NB4 (cell line): ENCODE measurements around the gene TULP4.

Experiments used
- DNase-seq: peaks from one replicate; pipeline ENCODE4 v3.0.0; 2010; ENCODE audit warnings: low read depth
- H3K4me3 ChIP-seq: one replicate; pipeline ENCODE4 v1.5.1; 2011; ENCODE audit warnings: mild to moderate bottlenecking, low read depth, low read length, moderate library complexity
- MYC ChIP-seq: IDR thresholded peaks from 2 replicates; pipeline ENCODE4 v1.6.1; 2011; ENCODE audit warnings: low read depth, low read length
- POLR2A ChIP-seq: IDR thresholded peaks from 2 replicates; pipeline ENCODE4 v1.6.1; 2011; ENCODE audit warnings: mild to moderate bottlenecking; ENCODE audit not compliant: insufficient read length; ENCODE audit errors: extremely low read depth
- TF ChIP-seq, protein P1 (sequence below): IDR thresholded peaks from 2 replicates; pipeline ENCODE4 v1.6.1; 2011; ENCODE audit warnings: low read depth, low read length
- TF ChIP-seq, protein P2 (sequence below): IDR thresholded peaks from one replicate; pipeline ENCODE4 v1.5.1; 2012; ENCODE audit warnings: low read depth, low read length

Gene TULP4

DNA sequence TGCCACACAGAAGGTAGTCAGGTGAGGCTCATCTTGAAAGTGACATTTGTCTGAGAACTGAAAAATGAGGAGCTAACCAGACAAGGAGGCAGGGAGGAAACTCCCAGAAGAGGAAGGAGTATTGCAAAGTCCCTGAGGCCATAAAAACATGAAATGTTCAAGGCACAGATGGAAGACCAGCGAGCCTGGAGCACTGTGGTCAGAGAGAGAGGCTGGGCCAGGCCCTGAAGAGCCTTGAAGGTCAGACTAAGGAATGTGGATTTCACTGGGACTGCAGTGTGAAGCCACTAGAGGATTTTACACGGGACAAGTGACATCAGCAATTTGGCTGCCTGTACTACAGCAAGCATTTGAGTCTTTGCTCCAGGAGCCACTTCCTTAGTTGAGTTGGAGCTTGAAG, 226.5 kb downstream of the TULP4 start:
- H3K4me3 ChIP-seq, result no peak overlapping the region
- TF ChIP-seq, protein P1, sequence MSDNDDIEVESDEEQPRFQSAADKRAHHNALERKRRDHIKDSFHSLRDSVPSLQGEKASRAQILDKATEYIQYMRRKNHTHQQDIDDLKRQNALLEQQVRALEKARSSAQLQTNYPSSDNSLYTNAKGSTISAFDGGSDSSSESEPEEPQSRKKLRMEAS, result no peak
- TF ChIP-seq MYC (no peak), POLR2A (no peak)
- TF ChIP-seq, protein P2, sequence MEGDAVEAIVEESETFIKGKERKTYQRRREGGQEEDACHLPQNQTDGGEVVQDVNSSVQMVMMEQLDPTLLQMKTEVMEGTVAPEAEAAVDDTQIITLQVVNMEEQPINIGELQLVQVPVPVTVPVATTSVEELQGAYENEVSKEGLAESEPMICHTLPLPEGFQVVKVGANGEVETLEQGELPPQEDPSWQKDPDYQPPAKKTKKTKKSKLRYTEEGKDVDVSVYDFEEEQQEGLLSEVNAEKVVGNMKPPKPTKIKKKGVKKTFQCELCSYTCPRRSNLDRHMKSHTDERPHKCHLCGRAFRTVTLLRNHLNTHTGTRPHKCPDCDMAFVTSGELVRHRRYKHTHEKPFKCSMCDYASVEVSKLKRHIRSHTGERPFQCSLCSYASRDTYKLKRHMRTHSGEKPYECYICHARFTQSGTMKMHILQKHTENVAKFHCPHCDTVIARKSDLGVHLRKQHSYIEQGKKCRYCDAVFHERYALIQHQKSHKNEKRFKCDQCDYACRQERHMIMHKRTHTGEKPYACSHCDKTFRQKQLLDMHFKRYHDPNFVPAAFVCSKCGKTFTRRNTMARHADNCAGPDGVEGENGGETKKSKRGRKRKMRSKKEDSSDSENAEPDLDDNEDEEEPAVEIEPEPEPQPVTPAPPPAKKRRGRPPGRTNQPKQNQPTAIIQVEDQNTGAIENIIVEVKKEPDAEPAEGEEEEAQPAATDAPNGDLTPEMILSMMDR, result no peak
- DNase-seq, result no peak

DNA sequence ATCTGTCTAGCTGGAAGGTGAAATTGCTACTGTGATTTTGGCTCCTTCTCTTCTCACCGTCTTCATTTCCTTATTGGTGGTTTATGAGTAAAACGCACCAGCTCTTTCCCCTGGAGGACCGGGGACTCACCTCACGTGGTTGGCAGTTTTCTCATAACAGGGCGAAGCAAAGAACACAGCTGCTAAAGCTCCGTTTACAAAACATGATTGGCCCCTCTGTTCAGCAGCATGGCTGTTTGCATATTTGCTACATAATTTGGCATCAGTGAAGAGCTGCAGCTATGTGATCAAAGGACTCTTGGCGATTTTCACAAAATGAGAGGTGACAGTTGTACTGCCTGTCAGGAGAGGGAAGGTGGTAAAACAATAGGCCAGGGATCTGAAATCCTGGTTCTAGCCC, 227.1 kb downstream of the TULP4 start:
- TF ChIP-seq, protein P1, result no peak
- TF ChIP-seq MYC, result no peak
- TF ChIP-seq, protein P2, result no peak
- TF ChIP-seq POLR2A, result no peak
- DNase-seq, result no peak
- no peak overlapping the region for H3K4me3 ChIP-seq

DNA sequence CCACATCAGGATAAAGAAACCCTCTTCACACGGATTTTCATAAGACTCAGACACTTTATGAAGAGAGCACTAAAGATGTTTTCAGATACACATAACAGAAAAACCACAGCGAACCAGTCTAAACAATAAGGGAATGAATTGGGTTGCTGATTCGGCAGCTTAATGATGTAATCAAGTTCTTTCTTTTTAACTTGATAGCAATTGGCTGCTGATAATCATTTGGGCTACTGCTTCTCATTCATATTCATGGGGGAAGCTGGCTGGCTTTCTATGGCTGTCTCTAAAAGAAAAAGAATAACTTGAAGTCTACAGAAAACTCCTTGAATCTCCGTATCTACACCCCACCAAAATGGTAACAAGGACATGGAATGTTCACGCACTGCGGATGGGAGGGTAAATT, 227.6 kb downstream of the TULP4 start:
- no peak for TF ChIP-seq POLR2A
- no peak for DNase-seq
- no peak overlapping the region for H3K4me3 ChIP-seq

DNA sequence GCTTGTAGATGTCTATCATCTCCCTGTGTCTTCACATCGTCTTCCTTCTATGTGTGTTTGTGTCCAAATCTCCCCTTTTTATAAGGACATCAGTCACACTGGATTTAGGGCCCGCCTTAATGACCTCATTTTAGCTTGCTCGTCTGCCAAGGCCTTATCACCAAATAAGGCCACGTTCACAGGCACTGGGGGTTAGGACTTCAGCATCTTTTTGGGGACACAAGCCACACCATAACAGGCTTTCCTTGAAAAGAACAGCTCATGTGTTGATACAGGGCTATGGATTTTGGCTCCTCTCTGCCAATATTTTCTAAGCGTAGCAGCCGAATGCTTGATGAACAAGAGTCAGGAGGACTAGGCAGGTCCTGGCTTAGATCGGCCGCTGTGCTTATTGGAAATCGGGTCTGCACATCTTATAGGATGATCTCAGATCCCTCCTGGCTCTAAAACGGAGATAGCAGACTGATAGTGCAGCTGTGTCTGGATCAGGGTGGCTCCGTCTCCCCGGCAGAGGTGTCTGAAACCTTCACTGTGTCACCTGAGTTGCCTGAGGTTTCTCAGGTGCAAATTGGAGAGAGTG, 231.4 kb downstream of the TULP4 start:
- no peak for TF ChIP-seq MYC
- TF ChIP-seq, protein P2, result no peak
- TF ChIP-seq POLR2A, result no peak
- TF ChIP-seq, protein P1, result no peak
- no peak for DNase-seq
- H3K4me3 ChIP-seq, result no peak overlapping the region

DNA sequence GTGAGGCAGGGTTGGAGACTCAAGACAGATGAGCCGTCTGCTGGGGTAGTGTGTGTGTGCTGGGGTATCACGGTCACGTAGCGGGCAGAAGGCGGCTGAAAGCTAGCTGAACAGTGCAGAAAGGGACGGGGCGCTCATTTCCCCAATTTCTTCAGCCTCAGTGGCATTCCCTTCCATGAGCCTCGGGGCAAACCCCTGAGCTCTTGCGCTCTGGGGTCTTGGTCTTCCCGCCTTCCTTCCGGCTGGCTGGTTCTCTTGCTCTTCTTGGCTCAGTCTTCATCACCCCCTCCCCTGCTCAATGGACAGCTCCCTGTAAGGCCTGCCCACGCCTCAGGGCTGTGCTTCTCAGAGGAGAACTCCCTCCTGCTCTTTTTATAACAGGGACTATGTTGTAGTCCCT, 232.2 kb downstream of the TULP4 start:
- TF ChIP-seq, protein P2, result no peak
- TF ChIP-seq MYC (no peak), POLR2A (no peak)
- TF ChIP-seq, protein P1, result no peak
- no peak overlapping the region for H3K4me3 ChIP-seq
- DNase-seq, result no peak

DNA sequence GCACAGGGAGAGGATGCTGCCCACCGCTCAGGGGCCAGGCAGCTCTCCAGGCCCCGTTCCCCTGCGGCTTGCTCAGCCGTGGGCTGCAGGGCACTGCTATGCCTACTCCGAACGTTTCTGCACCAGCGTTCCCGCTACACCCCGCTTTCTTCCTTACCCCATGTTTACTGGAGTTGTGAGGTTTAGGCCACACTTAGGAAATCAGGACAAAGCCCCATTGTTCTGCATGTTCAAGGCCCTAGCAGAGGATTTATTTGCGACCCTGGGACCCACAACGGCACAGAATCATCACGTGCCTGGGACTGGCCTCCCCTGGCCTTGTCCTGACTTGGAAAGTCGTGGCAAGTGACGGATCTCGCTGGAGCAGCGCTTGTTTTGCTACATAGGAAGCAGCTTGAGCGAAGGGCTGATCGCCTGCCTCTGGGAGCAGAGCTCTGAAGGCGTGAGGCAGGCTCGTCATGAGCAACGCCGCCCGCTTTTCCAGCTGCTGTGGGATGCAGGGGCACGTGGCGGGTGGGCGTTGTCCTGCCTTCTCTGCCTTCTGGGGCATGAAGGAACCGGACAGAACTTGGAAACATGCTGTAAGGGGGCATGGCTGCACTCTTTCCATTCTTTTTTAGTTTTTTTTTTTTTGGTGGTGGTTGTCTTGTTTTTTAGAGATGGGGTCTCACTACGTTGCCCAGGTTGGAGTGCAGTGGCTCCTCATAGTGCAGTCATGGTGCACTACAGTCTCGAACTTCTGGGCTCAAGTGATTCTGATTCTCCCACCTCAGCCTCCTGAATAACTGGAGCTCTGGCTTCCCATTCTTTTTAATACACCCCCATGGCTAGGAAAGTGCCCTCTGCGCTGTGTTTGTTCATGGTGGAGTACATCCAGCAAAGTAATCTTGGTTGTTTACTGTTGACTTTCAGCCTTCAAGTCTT, 233.0 kb downstream of the TULP4 start:
- DNase-seq, result no peak
- TF ChIP-seq, protein P1, result no peak
- TF ChIP-seq, protein P2, result no peak
- H3K4me3 ChIP-seq, result no peak overlapping the region
